GM23338 (cell line): ENCODE measurements around the gene GAPDHS. TPM values are rescaled to one million over a fixed set of nuclear protein-coding genes. Genes with fewer than 3 reads are reported as not detected.

ENCODE experiments used
- ATAC-seq: fragments of 200-7000 bp; cut with Tn5 transposase; 3 replicates; pipeline ENCODE4 v1.9.1; 2020
- DNase-seq: peaks from one replicate; pipeline ENCODE4 v3.0.0-alpha.2; 2015; ENCODE audit warnings: low spot score
- H2AFZ ChIP-seq: fragments of 200-600 bp; sonication (generic); 2 replicates; pipeline ENCODE4 v1.8.0; 2016; ENCODE audit warnings: antibody characterized with exemption, mild to moderate bottlenecking, moderate library complexity
- H3F3A ChIP-seq: fragments of 200-600 bp; sonication (generic); replicated peaks from 2 replicates; pipeline ENCODE4 v1.8.0; 2017; ENCODE audit warnings: antibody characterized with exemption, mixed run types, low read depth
- H3K27ac ChIP-seq: fragments of 200-600 bp; sonication (generic); 2 replicates; pipeline ENCODE4 v1.6.1; 2016; ENCODE audit warnings: low read depth
- H3K27me3 ChIP-seq: fragments of 200-600 bp; sonication (generic); 2 replicates; pipeline ENCODE4 v1.8.0; 2016; ENCODE audit warnings: mild to moderate bottlenecking, mixed run types, moderate library complexity; ENCODE audit not compliant: insufficient read depth
- H3K36me3 ChIP-seq: fragments of 200-600 bp; sonication (generic); 2 replicates; pipeline ENCODE4 v1.8.0; 2016; ENCODE audit warnings: mild to moderate bottlenecking; ENCODE audit not compliant: insufficient read depth
- H3K4me1 ChIP-seq: fragments of 200-600 bp; sonication (generic); 2 replicates; pipeline ENCODE4 v1.8.0; 2016; ENCODE audit warnings: mild to moderate bottlenecking, moderate library complexity; ENCODE audit not compliant: insufficient read depth
- H3K4me2 ChIP-seq: fragments of 200-600 bp; sonication (generic); 2 replicates; pipeline ENCODE4 v1.7.1; 2017; ENCODE audit warnings: mixed run types
- H3K4me3 ChIP-seq: fragments of 200-600 bp; sonication (generic); 2 replicates; pipeline ENCODE4 v1.6.1; 2016; ENCODE audit warnings: mixed run types
- H3K79me2 ChIP-seq: fragments of 200-600 bp; sonication (generic); replicated peaks from 2 replicates; pipeline ENCODE4 v1.8.0; 2017; ENCODE audit warnings: mild to moderate bottlenecking; ENCODE audit not compliant: insufficient read depth
- H3K9me2 ChIP-seq: fragments of 200-600 bp; sonication (generic); 2 replicates; pipeline ENCODE4 v1.8.0; 2017; ENCODE audit not compliant: insufficient read depth
- H4K20me1 ChIP-seq: fragments of 200-600 bp; sonication (generic); replicated peaks from 2 replicates; pipeline ENCODE4 v1.8.0; 2017; ENCODE audit warnings: mild to moderate bottlenecking; ENCODE audit not compliant: insufficient read depth
- H3K27ac Mint-ChIP-seq: 2 replicates; pipeline ENCODE4 v1.8.0; 2020; ENCODE audit warnings: inconsistent platforms, mild to moderate bottlenecking, moderate library complexity, mixed read lengths
- H3K27me3 Mint-ChIP-seq: 3 replicates; pipeline ENCODE4 v1.8.0; 2022; ENCODE audit warnings: low read depth, mild to moderate bottlenecking, moderate library complexity, mixed read lengths, inconsistent platforms; ENCODE audit not compliant: insufficient read depth, poor library complexity
- H3K36me3 Mint-ChIP-seq: 3 replicates; pipeline ENCODE4 v1.8.0; 2021; ENCODE audit warnings: low read depth, mild to moderate bottlenecking, inconsistent platforms, moderate library complexity, mixed read lengths
- H3K4me1 Mint-ChIP-seq: 3 replicates; pipeline ENCODE4 v1.8.0; 2020; ENCODE audit warnings: mild to moderate bottlenecking, inconsistent platforms, mixed read lengths
- H3K4me3 Mint-ChIP-seq: 3 replicates; pipeline ENCODE4 v1.8.0; 2021; ENCODE audit warnings: moderate library complexity, mild to moderate bottlenecking, inconsistent platforms, mixed read lengths
- H3K9me3 Mint-ChIP-seq: 3 replicates; pipeline ENCODE4 v1.8.0; 2020; ENCODE audit warnings: moderate library complexity, mild to moderate bottlenecking, inconsistent platforms, mixed read lengths
- EZH2 ChIP-seq: fragments of 200-600 bp; sonication (generic); IDR thresholded peaks from one replicate; pipeline ENCODE4 v1.8.0; 2017; ENCODE audit warnings: antibody characterized with exemption, mild to moderate bottlenecking, low read depth; ENCODE audit not compliant: unreplicated experiment
- EZH2phosphoT487 ChIP-seq: fragments of 200-600 bp; sonication (generic); IDR thresholded peaks from one replicate; pipeline ENCODE4 v1.8.1; 2018; ENCODE audit warnings: antibody characterized with exemption; ENCODE audit not compliant: unreplicated experiment
- JUNB ChIP-seq: IDR thresholded peaks from one replicate; pipeline ENCODE4 v1.6.1; 2016; ENCODE audit warnings: antibody characterized with exemption; ENCODE audit not compliant: unreplicated experiment
- NANOG ChIP-seq: IDR thresholded peaks from 2 replicates; pipeline ENCODE4 v1.6.1; 2016; ENCODE audit warnings: antibody characterized with exemption, borderline replicate concordance
- POLR2AphosphoS5 ChIP-seq: IDR thresholded peaks from 2 replicates; pipeline ENCODE4 v1.6.1; 2016; ENCODE audit warnings: antibody characterized with exemption, low read depth
- ZNF114 ChIP-seq: fragments of 250-450 bp; sonication (Bioruptor Pico); IDR thresholded peaks from 2 replicates; pipeline ENCODE4 v1.5.0; 2020; ENCODE audit warnings: mild to moderate bottlenecking, moderate library complexity
- ZNF331 ChIP-seq: fragments of 250-450 bp; sonication (Bioruptor Pico); IDR thresholded peaks from 2 replicates; pipeline ENCODE4 v1.5.0; 2020; ENCODE audit warnings: low read depth, mild to moderate bottlenecking, moderate library complexity
- polyA plus RNA-seq: library from polyadenylated mRNA; unstranded; fragments of >200 nt; fragmentation: Nextera tagmentation; extraction: Ambion mirVana; gene quantifications from 2 replicates; pipeline ENCODE4 v1.2.1, GENCODE V29; 2016
- total RNA-seq: library from RNA; depleted of rRNA; stranded (reverse); fragments of >200 nt; shearing (Covaris generic); gene quantifications from 2 replicates; pipeline ENCODE4 v1.2.3, GENCODE V29; 2014
- TF ChIP-seq, protein P1 (sequence below): IDR thresholded peaks from one replicate; pipeline ENCODE4 v1.6.1; 2018; ENCODE audit warnings: antibody characterized with exemption; ENCODE audit not compliant: unreplicated experiment
- TF ChIP-seq, protein P2 (sequence below): IDR thresholded peaks from 2 replicates; pipeline ENCODE4 v1.6.1; 2016; ENCODE audit warnings: antibody characterized with exemption
- TF ChIP-seq, protein P3 (sequence below), 2 experiments: fragments of 200-600 bp in 1 of 2; sonication (generic) in 1 of 2; conservative IDR thresholded peaks; 2 replicates each; pipeline versions ENCODE4 v1.5.1 to v1.6.1; 2016 to 2017; ENCODE audit warnings: antibody characterized with exemption in 2 of 2, low read depth in 2 of 2, mild to moderate bottlenecking in 2 of 2, moderate library complexity in 1 of 2

Gene GAPDHS
- total and polyA plus RNA-seq, 2 experiments from 2014 or later = not detected

DNA sequence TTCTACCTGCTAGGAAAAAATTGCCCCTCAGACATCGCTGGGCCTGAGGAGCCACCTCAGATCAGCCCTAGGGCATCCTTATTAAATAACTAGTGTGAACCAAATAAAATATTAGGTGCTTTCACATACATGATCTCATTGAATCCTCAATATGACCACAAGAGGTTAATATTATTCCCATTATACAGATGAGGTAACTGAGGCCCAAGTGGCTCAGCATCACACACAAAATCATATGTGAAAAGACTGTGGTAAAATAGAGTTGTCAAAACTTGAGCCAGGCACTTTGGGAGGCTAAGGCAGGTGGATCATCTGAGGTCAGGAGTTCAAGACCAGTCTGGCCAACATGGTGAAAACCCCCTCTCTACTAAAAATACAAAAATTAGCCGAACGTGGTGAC lies 16.9 kb upstream of the GAPDHS start (continued):
- TF ChIP-seq, protein P1, sequence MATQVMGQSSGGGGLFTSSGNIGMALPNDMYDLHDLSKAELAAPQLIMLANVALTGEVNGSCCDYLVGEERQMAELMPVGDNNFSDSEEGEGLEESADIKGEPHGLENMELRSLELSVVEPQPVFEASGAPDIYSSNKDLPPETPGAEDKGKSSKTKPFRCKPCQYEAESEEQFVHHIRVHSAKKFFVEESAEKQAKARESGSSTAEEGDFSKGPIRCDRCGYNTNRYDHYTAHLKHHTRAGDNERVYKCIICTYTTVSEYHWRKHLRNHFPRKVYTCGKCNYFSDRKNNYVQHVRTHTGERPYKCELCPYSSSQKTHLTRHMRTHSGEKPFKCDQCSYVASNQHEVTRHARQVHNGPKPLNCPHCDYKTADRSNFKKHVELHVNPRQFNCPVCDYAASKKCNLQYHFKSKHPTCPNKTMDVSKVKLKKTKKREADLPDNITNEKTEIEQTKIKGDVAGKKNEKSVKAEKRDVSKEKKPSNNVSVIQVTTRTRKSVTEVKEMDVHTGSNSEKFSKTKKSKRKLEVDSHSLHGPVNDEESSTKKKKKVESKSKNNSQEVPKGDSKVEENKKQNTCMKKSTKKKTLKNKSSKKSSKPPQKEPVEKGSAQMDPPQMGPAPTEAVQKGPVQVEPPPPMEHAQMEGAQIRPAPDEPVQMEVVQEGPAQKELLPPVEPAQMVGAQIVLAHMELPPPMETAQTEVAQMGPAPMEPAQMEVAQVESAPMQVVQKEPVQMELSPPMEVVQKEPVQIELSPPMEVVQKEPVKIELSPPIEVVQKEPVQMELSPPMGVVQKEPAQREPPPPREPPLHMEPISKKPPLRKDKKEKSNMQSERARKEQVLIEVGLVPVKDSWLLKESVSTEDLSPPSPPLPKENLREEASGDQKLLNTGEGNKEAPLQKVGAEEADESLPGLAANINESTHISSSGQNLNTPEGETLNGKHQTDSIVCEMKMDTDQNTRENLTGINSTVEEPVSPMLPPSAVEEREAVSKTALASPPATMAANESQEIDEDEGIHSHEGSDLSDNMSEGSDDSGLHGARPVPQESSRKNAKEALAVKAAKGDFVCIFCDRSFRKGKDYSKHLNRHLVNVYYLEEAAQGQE = no peak
- TF ChIP-seq EZH2 (no peak), ZNF114 (CRISPR knock-in tag) (no peak), JUNB (no peak), ZNF331 (no peak), POLR2AphosphoS5 (no peak)
- TF ChIP-seq, protein P2, sequence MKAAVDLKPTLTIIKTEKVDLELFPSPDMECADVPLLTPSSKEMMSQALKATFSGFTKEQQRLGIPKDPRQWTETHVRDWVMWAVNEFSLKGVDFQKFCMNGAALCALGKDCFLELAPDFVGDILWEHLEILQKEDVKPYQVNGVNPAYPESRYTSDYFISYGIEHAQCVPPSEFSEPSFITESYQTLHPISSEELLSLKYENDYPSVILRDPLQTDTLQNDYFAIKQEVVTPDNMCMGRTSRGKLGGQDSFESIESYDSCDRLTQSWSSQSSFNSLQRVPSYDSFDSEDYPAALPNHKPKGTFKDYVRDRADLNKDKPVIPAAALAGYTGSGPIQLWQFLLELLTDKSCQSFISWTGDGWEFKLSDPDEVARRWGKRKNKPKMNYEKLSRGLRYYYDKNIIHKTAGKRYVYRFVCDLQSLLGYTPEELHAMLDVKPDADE = no peak
- TF ChIP-seq, protein P3, sequence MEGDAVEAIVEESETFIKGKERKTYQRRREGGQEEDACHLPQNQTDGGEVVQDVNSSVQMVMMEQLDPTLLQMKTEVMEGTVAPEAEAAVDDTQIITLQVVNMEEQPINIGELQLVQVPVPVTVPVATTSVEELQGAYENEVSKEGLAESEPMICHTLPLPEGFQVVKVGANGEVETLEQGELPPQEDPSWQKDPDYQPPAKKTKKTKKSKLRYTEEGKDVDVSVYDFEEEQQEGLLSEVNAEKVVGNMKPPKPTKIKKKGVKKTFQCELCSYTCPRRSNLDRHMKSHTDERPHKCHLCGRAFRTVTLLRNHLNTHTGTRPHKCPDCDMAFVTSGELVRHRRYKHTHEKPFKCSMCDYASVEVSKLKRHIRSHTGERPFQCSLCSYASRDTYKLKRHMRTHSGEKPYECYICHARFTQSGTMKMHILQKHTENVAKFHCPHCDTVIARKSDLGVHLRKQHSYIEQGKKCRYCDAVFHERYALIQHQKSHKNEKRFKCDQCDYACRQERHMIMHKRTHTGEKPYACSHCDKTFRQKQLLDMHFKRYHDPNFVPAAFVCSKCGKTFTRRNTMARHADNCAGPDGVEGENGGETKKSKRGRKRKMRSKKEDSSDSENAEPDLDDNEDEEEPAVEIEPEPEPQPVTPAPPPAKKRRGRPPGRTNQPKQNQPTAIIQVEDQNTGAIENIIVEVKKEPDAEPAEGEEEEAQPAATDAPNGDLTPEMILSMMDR (conservative IDR thresholded peaks at IDR 0.05; ENCODE audit: low read depth in 2 of 2) = no peak

DNA sequence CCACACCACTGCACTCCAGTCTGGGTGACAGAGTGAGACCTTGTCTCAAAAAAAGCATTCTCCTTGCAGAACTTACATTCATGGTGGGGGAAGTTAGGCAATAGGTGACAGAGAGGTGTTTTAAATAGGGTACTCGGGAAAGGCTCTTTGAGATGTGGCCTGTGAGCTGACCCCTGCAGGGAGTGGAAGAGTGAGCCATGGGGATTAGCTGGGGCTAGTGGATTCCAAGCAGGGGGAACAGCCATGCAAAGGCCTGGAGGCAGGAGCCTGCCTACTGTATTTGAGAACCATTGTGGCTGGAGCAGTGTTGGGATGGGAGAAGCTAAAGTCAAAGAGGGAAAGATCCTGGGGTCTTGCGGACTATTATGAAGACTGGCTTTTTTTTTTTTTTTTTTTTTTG lies 15.9 kb upstream of the GAPDHS start:
- Histone ChIP-seq H3F3A (no peaks in the 10 kb centered on the region), H3K4me3 (no peak overlapping the region), H3K4me1 (peaks cover 24% of the 10 kb centered on the region), H3K27ac (no peak overlapping the region), H4K20me1 (no peaks in the 10 kb centered on the region), H3K9me2 (no peaks in the 10 kb centered on the region), H2AFZ (no peak overlapping the region), H3K27me3 (no peaks in the 10 kb centered on the region), H3K79me2 (no peaks in the 10 kb centered on the region), H3K4me2 (no peak overlapping the region), H3K36me3 (no peaks in the 10 kb centered on the region)
- H3K4me3 Mint-ChIP-seq = no peak overlapping the region
- peaks cover 8% of the 10 kb centered on the region for H3K27me3 Mint-ChIP-seq
- H3K9me3 Mint-ChIP-seq = no peaks in the 10 kb centered on the region; the same call in 2 of the 3 replicates
- no peaks in the 10 kb centered on the region for H3K36me3 Mint-ChIP-seq
- peaks cover 25% of the 10 kb centered on the region for H3K4me1 Mint-ChIP-seq
- ATAC-seq (no peak), DNase-seq (no peak)
- H3K27ac Mint-ChIP-seq = no peak overlapping the region
- TF ChIP-seq, protein P1 = no peak
- TF ChIP-seq NANOG = no peak
- TF ChIP-seq ZNF114 (CRISPR knock-in tag) = no peak
- no peak for TF ChIP-seq JUNB
- TF ChIP-seq, protein P3 (conservative IDR thresholded peaks at IDR 0.05; ENCODE audit: low read depth in 2 of 2) = no peak
- TF ChIP-seq EZH2phosphoT487 = no peak
- TF ChIP-seq EZH2 = no peak
